Measurements from ENCODE around the gene CYP1A2. TPM values are rescaled to one million over a fixed set of nuclear protein-coding genes. Genes with fewer than 3 reads are reported as not detected.

Gene CYP1A2
- total RNA-seq, 4 donors from 2014 or later: not detected

- no peak for DNase-seq (ENCODE audit: low spot score in 2 of 2)
- TF ChIP-seq CTCF (IDR thresholded peaks at IDR 0.05) (no peak), POLR2A (IDR thresholded peaks at IDR 0.05) (no peak)
- intact Hi-C loops (cut with DNase I; ENCODE audit: low total_unique reads): no loop called here
- WGBS, 2 donors: 79% methylated on average over 4 of the region's 4 CpGs
- H3K4me3 ChIP-seq (ENCODE audit: low read depth, poor library complexity, severe bottlenecking): no peak overlapping the region
Observed at GRCh38 chr15:74775894-74776293, 27.2 kb downstream of the CYP1A2 start.

- WGBS, 2 donors: 42 to 44% methylated on average over 13 of the region's 13 CpGs
- H3K4me3 ChIP-seq (ENCODE audit: low read depth, poor library complexity, severe bottlenecking): no peak overlapping the region
- no peak for DNase-seq (ENCODE audit: low spot score in 2 of 2)
- TF ChIP-seq POLR2A (IDR thresholded peaks at IDR 0.05): no peak
- no peak for TF ChIP-seq CTCF (IDR thresholded peaks at IDR 0.05)
- intact Hi-C loops (cut with DNase I; ENCODE audit: low total_unique reads): no loop called here
Observed at GRCh38 chr15:74776821-74777768, 28.4 kb downstream of the CYP1A2 start.

GRCh38 chr15:74777769-74778598 is 29.3 kb downstream of the CYP1A2 start:
- WGBS, 2 donors: 88 to 92% methylated on average over 6 of the region's 6 CpGs
- intact Hi-C loops (cut with DNase I; ENCODE audit: low total_unique reads): no loop called here
- H3K4me3 ChIP-seq (ENCODE audit: low read depth, poor library complexity, severe bottlenecking): no peak overlapping the region
- no peak for DNase-seq (ENCODE audit: low spot score in 2 of 2)
- TF ChIP-seq POLR2A (IDR thresholded peaks at IDR 0.05) (no peak), CTCF (IDR thresholded peaks at IDR 0.05) (no peak)

GRCh38 chr15:74778599-74778970 is 29.9 kb downstream of the CYP1A2 start:
- H3K4me3 ChIP-seq (ENCODE audit: low read depth, poor library complexity, severe bottlenecking): no peak overlapping the region
- intact Hi-C loops (cut with DNase I; ENCODE audit: low total_unique reads): no loop called here
- 95 to 98% methylated on average over 5 of the region's 5 CpGs for WGBS, 2 donors
- no peak for DNase-seq (ENCODE audit: low spot score in 2 of 2)
- TF ChIP-seq CTCF (IDR thresholded peaks at IDR 0.05) (no peak), POLR2A (IDR thresholded peaks at IDR 0.05) (no peak)

GRCh38 chr15:74779162-74779648 is 30.6 kb downstream of the CYP1A2 start:
- TF ChIP-seq CTCF (IDR thresholded peaks at IDR 0.05) (no peak), POLR2A (IDR thresholded peaks at IDR 0.05) (no peak)
- intact Hi-C loops (cut with DNase I; ENCODE audit: low total_unique reads): no loop called here
- 78 to 85% methylated on average over 7 of the region's 7 CpGs for WGBS, 2 donors
- H3K4me3 ChIP-seq (ENCODE audit: low read depth, poor library complexity, severe bottlenecking): no peak overlapping the region
- no peak for DNase-seq (ENCODE audit: low spot score in 2 of 2)
